HEK293 (cell line): ENCODE data around the gene GRM6.

ENCODE experiments used
- CTCF ChIA-PET: fragments of 350-600 bp; formaldehyde crosslinking; extraction: SDS; loops from one replicate; lab custom pipeline; 2021; ENCODE audit warnings: antibody characterized with exemption; lab: Yijun Ruan, JAX
- POLR2A ChIA-PET: fragments of 300-600 bp; formaldehyde crosslinking; extraction: SDS; loops from one replicate; lab custom pipeline; 2020; ENCODE audit warnings: antibody characterized with exemption, inconsistent platforms; lab: Yijun Ruan, JAX
- H3K27ac ChIP-seq: fragments of 200-500 bp; sonication (Bioruptor generic); 2 replicates; pipeline ENCODE4 v1.5.1; 2014; ENCODE audit warnings: low read depth, low read length, control low read depth, inconsistent platforms; ENCODE audit errors: extremely low read depth
- H3K36me3 ChIP-seq, 2 experiments: fragments of 200-500 bp in 1 of 2; sonication (Bioruptor generic) in 1 of 2; 1 replicate in 1 of 2; 2 replicates in 1 of 2; pipeline ENCODE4 v1.5.1; 2014 to 2017; ENCODE audit warnings: inconsistent platforms in 2 of 2, low read length in 2 of 2; ENCODE audit not compliant: control insufficient read depth in 2 of 2, insufficient read depth in 1 of 2
- H3K4me1 ChIP-seq: fragments of 200-500 bp; sonication (Bioruptor generic); 2 replicates; pipeline ENCODE4 v1.5.1; 2014; ENCODE audit warnings: mild to moderate bottlenecking, low read length, inconsistent platforms; ENCODE audit not compliant: control insufficient read depth, insufficient read depth
- H3K4me3 ChIP-seq: 2 replicates; pipeline ENCODE4 v1.5.1; 2011; ENCODE audit warnings: low read depth, mild to moderate bottlenecking, control low read depth, low read length, moderate library complexity
- H3K9me3 ChIP-seq: fragments of 200-500 bp; sonication (Bioruptor generic); 2 replicates; pipeline ENCODE4 v1.5.1; 2014; ENCODE audit warnings: low read depth, low read length, inconsistent platforms; ENCODE audit not compliant: control insufficient read depth, insufficient read depth
- BCL6B ChIP-seq: fragments of 450-650 bp; formaldehyde crosslinking; IDR thresholded peaks from 2 replicates; pipeline ENCODE4 v1.5.1; 2017; ENCODE audit warnings: missing biosample characterization, missing genetic modification characterization
- CTCF ChIP-seq: fragments of 450-650 bp; formaldehyde crosslinking; IDR thresholded peaks from 2 replicates; pipeline ENCODE4 v1.5.1; 2016; ENCODE audit warnings: missing biosample characterization, missing genetic modification characterization
- HOXD13 ChIP-seq: sonication (generic); formaldehyde crosslinking; IDR thresholded peaks from 2 replicates; pipeline ENCODE4 v1.8.0; 2022; ENCODE audit warnings: missing genetic modification reagents, borderline replicate concordance
- KLF8 ChIP-seq: fragments of 450-650 bp; formaldehyde crosslinking; IDR thresholded peaks from 2 replicates; pipeline ENCODE4 v1.5.1; 2016; ENCODE audit warnings: missing biosample characterization, missing genetic modification characterization
- MYNN ChIP-seq: fragments of 450-650 bp; formaldehyde crosslinking; IDR thresholded peaks from 2 replicates; pipeline ENCODE4 v1.5.1; 2016; ENCODE audit warnings: missing biosample characterization, missing genetic modification characterization, borderline replicate concordance
- SALL2 ChIP-seq: fragments of 450-650 bp; formaldehyde crosslinking; IDR thresholded peaks from 2 replicates; pipeline ENCODE4 v1.5.0; 2017; ENCODE audit warnings: missing biosample characterization, mild to moderate bottlenecking, missing genetic modification characterization, borderline replicate concordance
- SP3 ChIP-seq: fragments of 450-650 bp; formaldehyde crosslinking; IDR thresholded peaks from 2 replicates; pipeline ENCODE4 v1.5.1; 2016; ENCODE audit warnings: missing biosample characterization, missing genetic modification characterization
- WT1 ChIP-seq: fragments of 450-650 bp; formaldehyde crosslinking; IDR thresholded peaks from 2 replicates; pipeline ENCODE4 v1.5.1; 2016; ENCODE audit warnings: missing biosample characterization, missing genetic modification characterization
- YY2 ChIP-seq: fragments of 450-650 bp; formaldehyde crosslinking; IDR thresholded peaks from 2 replicates; pipeline ENCODE4 v1.5.1; 2016; ENCODE audit warnings: missing biosample characterization, missing genetic modification characterization
- ZNF10 ChIP-seq: fragments of 450-650 bp; formaldehyde crosslinking; IDR thresholded peaks from 2 replicates; pipeline ENCODE4 v1.5.1; 2017; ENCODE audit warnings: missing biosample characterization, missing genetic modification characterization
- ZNF140 ChIP-seq: fragments of 450-650 bp; formaldehyde crosslinking; IDR thresholded peaks from 2 replicates; pipeline ENCODE4 v1.5.1; 2016; ENCODE audit warnings: missing biosample characterization, missing genetic modification characterization
- ZNF211 ChIP-seq: fragments of 450-650 bp; formaldehyde crosslinking; IDR thresholded peaks from 2 replicates; pipeline ENCODE4 v1.5.1; 2016; ENCODE audit warnings: low read depth, missing biosample characterization, missing genetic modification characterization
- ZNF214 ChIP-seq: fragments of 450-650 bp; formaldehyde crosslinking; IDR thresholded peaks from 2 replicates; pipeline ENCODE4 v1.5.1; 2017; ENCODE audit warnings: missing biosample characterization, mild to moderate bottlenecking, missing genetic modification characterization, borderline replicate concordance
- ZNF221 ChIP-seq: fragments of 450-650 bp; formaldehyde crosslinking; IDR thresholded peaks from 2 replicates; pipeline ENCODE4 v1.5.1; 2017; ENCODE audit warnings: missing biosample characterization, missing genetic modification characterization, borderline replicate concordance
- ZNF266 ChIP-seq: fragments of 450-650 bp; formaldehyde crosslinking; IDR thresholded peaks from 2 replicates; pipeline ENCODE4 v1.5.1; 2016; ENCODE audit warnings: missing biosample characterization, missing genetic modification characterization, low read depth
- ZNF621 ChIP-seq: fragments of 450-650 bp; formaldehyde crosslinking; IDR thresholded peaks from 2 replicates; pipeline ENCODE4 v1.5.1; 2017; ENCODE audit warnings: missing biosample characterization, missing genetic modification characterization
- ZNF704 ChIP-seq: fragments of 450-650 bp; formaldehyde crosslinking; IDR thresholded peaks from 2 replicates; pipeline ENCODE4 v1.5.1; 2016; ENCODE audit warnings: missing biosample characterization, missing genetic modification characterization
- TF ChIP-seq, protein P1 (sequence below): fragments of 450-650 bp; formaldehyde crosslinking; IDR thresholded peaks from 2 replicates; pipeline ENCODE4 v1.5.1; 2017; ENCODE audit warnings: missing biosample characterization, missing genetic modification characterization
- TF ChIP-seq, protein P2 (sequence below): fragments of 450-650 bp; IDR thresholded peaks from 2 replicates; pipeline ENCODE4 v1.5.1; 2018; ENCODE audit warnings: missing biosample characterization, mild to moderate bottlenecking, missing genetic modification characterization
- TF ChIP-seq, protein P3 (sequence below): fragments of 450-650 bp; formaldehyde crosslinking; conservative IDR thresholded peaks from 2 replicates; pipeline ENCODE4 v1.5.1; 2016; ENCODE audit warnings: low read depth, missing biosample characterization, missing genetic modification characterization

GRM6 gene

GRCh38 chr5:178994580-178995340, at the start of gene GRM6:
Gene GRM6, minus strand, starts transcription at chr5:178995320. Its CDS starts 376 bp downstream, at chr5:178994944.
- no peaks in the 10 kb centered on the region for H3K9me3 ChIP-seq
- no peak within 1 kb of the TSS for H3K4me3 ChIP-seq
- H3K36me3 ChIP-seq: no peaks in the 10 kb centered on the region
- no peak within 1 kb of the TSS for H3K27ac ChIP-seq
- ChIA-PET POLR2A (no interaction called here), CTCF (no interaction called here)
- no peak for TF ChIP-seq SP3 (tag by site-specific recombination)
- no peak for TF ChIP-seq ZNF214 (tag by site-specific recombination)
- no peak for TF ChIP-seq YY2 (tag by site-specific recombination)
- no peak for TF ChIP-seq ZNF221 (tag by site-specific recombination)
- TF ChIP-seq KLF8 (tag by site-specific recombination): no peak
- no peak for TF ChIP-seq ZNF211 (tag by site-specific recombination)
- TF ChIP-seq CTCF (tag by site-specific recombination): no peak
- no peaks in the 10 kb centered on the region for H3K4me1 ChIP-seq

DNA sequence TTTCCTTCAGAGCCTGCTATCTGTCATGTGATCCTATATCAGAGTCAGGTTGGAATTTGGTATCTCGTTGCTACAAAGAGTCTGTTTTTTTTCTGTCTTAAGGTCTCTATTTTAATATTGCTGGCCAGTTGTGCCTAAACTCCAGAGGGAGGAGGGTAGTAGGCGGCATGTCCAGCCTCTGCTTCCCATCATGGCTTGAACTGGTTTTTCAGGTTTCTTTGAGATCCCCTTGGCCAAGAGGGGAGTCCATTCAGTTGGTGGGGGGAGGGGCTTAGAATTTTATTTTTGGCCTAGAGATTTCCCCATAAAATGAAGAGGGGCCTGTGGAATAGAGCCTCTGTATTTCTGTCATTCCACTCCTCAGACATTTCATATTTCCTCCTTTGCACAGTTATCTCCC, 49.6 kb upstream of the GRM6 start:
- no peaks in the 10 kb centered on the region for H3K9me3 ChIP-seq
- CTCF ChIA-PET: no interaction called here
- no peak for TF ChIP-seq ZNF140
- TF ChIP-seq ZNF10: no peak
- no peak for TF ChIP-seq ZNF221 (tag by site-specific recombination)
- no peak for TF ChIP-seq HOXD13 (CRISPR knock-in tag)
- no peak for TF ChIP-seq WT1 (tag by site-specific recombination)
- no peak for TF ChIP-seq MYNN (tag by site-specific recombination)
- TF ChIP-seq, protein P1, sequence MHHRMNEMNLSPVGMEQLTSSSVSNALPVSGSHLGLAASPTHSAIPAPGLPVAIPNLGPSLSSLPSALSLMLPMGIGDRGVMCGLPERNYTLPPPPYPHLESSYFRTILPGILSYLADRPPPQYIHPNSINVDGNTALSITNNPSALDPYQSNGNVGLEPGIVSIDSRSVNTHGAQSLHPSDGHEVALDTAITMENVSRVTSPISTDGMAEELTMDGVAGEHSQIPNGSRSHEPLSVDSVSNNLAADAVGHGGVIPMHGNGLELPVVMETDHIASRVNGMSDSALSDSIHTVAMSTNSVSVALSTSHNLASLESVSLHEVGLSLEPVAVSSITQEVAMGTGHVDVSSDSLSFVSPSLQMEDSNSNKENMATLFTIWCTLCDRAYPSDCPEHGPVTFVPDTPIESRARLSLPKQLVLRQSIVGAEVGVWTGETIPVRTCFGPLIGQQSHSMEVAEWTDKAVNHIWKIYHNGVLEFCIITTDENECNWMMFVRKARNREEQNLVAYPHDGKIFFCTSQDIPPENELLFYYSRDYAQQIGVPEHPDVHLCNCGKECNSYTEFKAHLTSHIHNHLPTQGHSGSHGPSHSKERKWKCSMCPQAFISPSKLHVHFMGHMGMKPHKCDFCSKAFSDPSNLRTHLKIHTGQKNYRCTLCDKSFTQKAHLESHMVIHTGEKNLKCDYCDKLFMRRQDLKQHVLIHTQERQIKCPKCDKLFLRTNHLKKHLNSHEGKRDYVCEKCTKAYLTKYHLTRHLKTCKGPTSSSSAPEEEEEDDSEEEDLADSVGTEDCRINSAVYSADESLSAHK (tag by site-specific recombination): no peak
- TF ChIP-seq ZNF621 (tag by site-specific recombination): no peak
- TF ChIP-seq, protein P2, sequence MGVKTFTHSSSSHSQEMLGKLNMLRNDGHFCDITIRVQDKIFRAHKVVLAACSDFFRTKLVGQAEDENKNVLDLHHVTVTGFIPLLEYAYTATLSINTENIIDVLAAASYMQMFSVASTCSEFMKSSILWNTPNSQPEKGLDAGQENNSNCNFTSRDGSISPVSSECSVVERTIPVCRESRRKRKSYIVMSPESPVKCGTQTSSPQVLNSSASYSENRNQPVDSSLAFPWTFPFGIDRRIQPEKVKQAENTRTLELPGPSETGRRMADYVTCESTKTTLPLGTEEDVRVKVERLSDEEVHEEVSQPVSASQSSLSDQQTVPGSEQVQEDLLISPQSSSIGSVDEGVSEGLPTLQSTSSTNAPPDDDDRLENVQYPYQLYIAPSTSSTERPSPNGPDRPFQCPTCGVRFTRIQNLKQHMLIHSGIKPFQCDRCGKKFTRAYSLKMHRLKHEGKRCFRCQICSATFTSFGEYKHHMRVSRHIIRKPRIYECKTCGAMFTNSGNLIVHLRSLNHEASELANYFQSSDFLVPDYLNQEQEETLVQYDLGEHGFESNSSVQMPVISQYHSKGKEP (tag by site-specific recombination): no peak
- no peak for TF ChIP-seq SALL2 (tag by site-specific recombination)
- TF ChIP-seq ZNF704 (tag by site-specific recombination): no peak
- TF ChIP-seq BCL6B (tag by site-specific recombination): no peak
- TF ChIP-seq, protein P3, sequence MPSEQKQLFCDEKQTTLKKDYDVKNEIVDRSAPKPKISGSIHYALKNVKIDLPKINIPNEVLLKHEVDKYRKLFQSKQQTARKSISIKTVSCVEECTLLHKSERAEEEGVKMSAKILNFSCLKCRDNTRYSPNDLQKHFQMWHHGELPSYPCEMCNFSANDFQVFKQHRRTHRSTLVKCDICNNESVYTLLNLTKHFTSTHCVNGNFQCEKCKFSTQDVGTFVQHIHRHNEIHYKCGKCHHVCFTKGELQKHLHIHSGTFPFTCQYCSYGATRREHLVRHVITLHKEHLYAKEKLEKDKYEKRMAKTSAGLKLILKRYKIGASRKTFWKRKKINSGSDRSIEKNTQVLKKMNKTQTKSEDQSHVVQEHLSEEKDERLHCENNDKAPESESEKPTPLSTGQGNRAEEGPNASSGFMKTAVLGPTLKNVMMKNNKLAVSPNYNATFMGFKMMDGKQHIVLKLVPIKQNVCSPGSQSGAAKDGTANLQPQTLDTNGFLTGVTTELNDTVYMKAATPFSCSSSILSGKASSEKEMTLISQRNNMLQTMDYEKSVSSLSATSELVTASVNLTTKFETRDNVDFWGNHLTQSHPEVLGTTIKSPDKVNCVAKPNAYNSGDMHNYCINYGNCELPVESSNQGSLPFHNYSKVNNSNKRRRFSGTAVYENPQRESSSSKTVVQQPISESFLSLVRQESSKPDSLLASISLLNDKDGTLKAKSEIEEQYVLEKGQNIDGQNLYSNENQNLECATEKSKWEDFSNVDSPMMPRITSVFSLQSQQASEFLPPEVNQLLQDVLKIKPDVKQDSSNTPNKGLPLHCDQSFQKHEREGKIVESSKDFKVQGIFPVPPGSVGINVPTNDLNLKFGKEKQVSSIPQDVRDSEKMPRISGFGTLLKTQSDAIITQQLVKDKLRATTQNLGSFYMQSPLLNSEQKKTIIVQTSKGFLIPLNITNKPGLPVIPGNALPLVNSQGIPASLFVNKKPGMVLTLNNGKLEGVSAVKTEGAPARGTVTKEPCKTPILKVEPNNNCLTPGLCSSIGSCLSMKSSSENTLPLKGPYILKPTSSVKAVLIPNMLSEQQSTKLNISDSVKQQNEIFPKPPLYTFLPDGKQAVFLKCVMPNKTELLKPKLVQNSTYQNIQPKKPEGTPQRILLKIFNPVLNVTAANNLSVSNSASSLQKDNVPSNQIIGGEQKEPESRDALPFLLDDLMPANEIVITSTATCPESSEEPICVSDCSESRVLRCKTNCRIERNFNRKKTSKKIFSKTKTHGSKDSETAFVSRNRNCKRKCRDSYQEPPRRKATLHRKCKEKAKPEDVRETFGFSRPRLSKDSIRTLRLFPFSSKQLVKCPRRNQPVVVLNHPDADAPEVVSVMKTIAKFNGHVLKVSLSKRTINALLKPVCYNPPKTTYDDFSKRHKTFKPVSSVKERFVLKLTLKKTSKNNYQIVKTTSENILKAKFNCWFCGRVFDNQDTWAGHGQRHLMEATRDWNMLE (tag by site-specific recombination): no peak
- TF ChIP-seq ZNF266 (tag by site-specific recombination): no peak
- TF ChIP-seq, all 188 proteins: peak for 0
- Histone ChIP-seq H3K4me1 (no peaks in the 10 kb centered on the region), H3K4me3 (no peak overlapping the region), H3K27ac (no peak overlapping the region), H3K36me3 (no peaks in the 10 kb centered on the region)
- POLR2A ChIA-PET: no interaction called here
